HepG2 (cell line): ENCODE results near the gene ERCC5.

Experiments
- GABPB1 ChIP-seq: IDR thresholded peaks from 2 replicates; pipeline ENCODE4 v1.6.1; 2016; ENCODE audit warnings: mild to moderate bottlenecking, missing genetic modification reagents, moderate library complexity, missing compliant biosample characterization
- NR2F6 ChIP-seq, 2 experiments: IDR thresholded peaks; 2 replicates each; pipeline ENCODE4 v1.6.1; 2016; ENCODE audit warnings: antibody characterized with exemption in 1 of 2, mild to moderate bottlenecking in 1 of 2
- PHF5A ChIP-seq: IDR thresholded peaks from one replicate; pipeline ENCODE4 v1.6.1; 2018; ENCODE audit warnings: low read depth, missing genetic modification reagents; ENCODE audit not compliant: unreplicated experiment
- POLR2A ChIP-seq, 2 experiments: IDR thresholded peaks; 2 replicates each; pipeline ENCODE4 v1.6.1; 2011; ENCODE audit warnings: low read depth in 2 of 2, low read length in 2 of 2, mild to moderate bottlenecking in 1 of 2, moderate library complexity in 1 of 2; ENCODE audit not compliant: insufficient read depth in 1 of 2
- RBFOX2 ChIP-seq: fragments of 200-400 bp; formaldehyde crosslinking; IDR thresholded peaks from 2 replicates; pipeline ENCODE4 v1.6.1; 2017; ENCODE audit warnings: low read depth, mild to moderate bottlenecking, low read length
- RBM22 ChIP-seq: fragments of 200-400 bp; formaldehyde crosslinking; optimal IDR thresholded peaks from 2 replicates; pipeline ENCODE3; 2017; ENCODE audit warnings: mild to moderate bottlenecking, low read length, moderate library complexity
- SIN3A ChIP-seq: IDR thresholded peaks from 2 replicates; pipeline ENCODE4 v1.6.1; 2011; ENCODE audit warnings: low read depth, mild to moderate bottlenecking, control low read depth, low read length, borderline replicate concordance
- ZBTB38 ChIP-seq: sonication (generic); formaldehyde crosslinking; IDR thresholded peaks from 2 replicates; pipeline ENCODE4 v1.5.1; 2020; ENCODE audit warnings: mild to moderate bottlenecking, missing genetic modification reagents
- TF ChIP-seq, protein P1 (sequence below): sonication (generic); formaldehyde crosslinking; IDR thresholded peaks from 2 replicates; pipeline ENCODE4 v1.5.0; 2020; ENCODE audit warnings: missing genetic modification reagents
- TF ChIP-seq, protein P2 (sequence below): sonication (generic); formaldehyde crosslinking; IDR thresholded peaks from 2 replicates; pipeline ENCODE4 v1.5.0; 2020; ENCODE audit warnings: mild to moderate bottlenecking, missing genetic modification reagents, moderate library complexity

- no peak for TF ChIP-seq SIN3A
- TF ChIP-seq PHF5A (CRISPR knock-in tag) = no peak
- TF ChIP-seq, protein P1, sequence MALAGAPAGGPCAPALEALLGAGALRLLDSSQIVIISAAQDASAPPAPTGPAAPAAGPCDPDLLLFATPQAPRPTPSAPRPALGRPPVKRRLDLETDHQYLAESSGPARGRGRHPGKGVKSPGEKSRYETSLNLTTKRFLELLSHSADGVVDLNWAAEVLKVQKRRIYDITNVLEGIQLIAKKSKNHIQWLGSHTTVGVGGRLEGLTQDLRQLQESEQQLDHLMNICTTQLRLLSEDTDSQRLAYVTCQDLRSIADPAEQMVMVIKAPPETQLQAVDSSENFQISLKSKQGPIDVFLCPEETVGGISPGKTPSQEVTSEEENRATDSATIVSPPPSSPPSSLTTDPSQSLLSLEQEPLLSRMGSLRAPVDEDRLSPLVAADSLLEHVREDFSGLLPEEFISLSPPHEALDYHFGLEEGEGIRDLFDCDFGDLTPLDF (CRISPR knock-in tag) = no peak
- peak; percentile 58 for TF ChIP-seq NR2F6 (IDR thresholded peaks at IDR 0.05)
- TF ChIP-seq NR2F6 (CRISPR knock-in tag; IDR thresholded peaks at IDR 0.05) = no peak
- no peak for TF ChIP-seq RBM22
- TF ChIP-seq ZBTB38 = no peak
- TF ChIP-seq, protein P2, sequence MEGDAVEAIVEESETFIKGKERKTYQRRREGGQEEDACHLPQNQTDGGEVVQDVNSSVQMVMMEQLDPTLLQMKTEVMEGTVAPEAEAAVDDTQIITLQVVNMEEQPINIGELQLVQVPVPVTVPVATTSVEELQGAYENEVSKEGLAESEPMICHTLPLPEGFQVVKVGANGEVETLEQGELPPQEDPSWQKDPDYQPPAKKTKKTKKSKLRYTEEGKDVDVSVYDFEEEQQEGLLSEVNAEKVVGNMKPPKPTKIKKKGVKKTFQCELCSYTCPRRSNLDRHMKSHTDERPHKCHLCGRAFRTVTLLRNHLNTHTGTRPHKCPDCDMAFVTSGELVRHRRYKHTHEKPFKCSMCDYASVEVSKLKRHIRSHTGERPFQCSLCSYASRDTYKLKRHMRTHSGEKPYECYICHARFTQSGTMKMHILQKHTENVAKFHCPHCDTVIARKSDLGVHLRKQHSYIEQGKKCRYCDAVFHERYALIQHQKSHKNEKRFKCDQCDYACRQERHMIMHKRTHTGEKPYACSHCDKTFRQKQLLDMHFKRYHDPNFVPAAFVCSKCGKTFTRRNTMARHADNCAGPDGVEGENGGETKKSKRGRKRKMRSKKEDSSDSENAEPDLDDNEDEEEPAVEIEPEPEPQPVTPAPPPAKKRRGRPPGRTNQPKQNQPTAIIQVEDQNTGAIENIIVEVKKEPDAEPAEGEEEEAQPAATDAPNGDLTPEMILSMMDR (CRISPR knock-in tag) = no peak
- TF ChIP-seq POLR2A (IDR thresholded peaks at IDR 0.05; ENCODE audit: insufficient read depth in 1 of 2, low read depth in 2 of 2, low read length in 2 of 2) = no peak
- TF ChIP-seq RBFOX2 = no peak
- no peak for TF ChIP-seq GABPB1 (CRISPR knock-in tag)
Measured at GRCh38 chr13:102900193-102900608, 54.4 kb downstream of the ERCC5 start.
